Stimulated activated CD4-positive, alpha-beta T cell treated with anti-CD3 and anti-CD28 coated beads, Interleukin-2, amount 100 ng/mL, for 48 hours (primary cell): Measurements from ENCODE around the gene PEX1.
"Not testable (repeated sequence)": the region's sequence is repeated elsewhere in the genome, so short reads cannot be mapped to it uniquely, and the experiment has no call there.

Experiments
- DNase-seq, 2 donors: peaks; one replicate each; pipeline ENCODE4 v3.0.0-alpha.2; 2020

The PEX1 gene

DNA sequence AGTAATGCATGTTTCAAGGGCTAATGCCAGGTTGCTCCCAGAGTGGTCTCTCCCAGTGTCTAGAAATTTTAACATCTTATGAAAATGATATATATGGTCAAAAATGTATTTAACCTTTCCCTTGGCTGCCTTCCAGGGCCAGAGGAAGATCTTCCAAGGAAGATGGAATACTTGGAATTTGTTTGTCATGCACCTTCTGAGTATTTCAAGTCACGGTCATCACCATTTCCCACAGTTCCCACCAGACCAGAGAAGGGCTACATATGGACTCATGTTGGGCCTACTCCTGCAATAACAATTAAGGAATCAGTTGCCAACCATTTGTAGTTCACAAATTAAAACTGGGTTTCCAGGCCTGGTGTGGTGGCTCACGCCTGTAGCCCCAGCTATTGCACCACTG, 72.1 kb downstream of the PEX1 start:
- DNase-seq, result no peak

DNA sequence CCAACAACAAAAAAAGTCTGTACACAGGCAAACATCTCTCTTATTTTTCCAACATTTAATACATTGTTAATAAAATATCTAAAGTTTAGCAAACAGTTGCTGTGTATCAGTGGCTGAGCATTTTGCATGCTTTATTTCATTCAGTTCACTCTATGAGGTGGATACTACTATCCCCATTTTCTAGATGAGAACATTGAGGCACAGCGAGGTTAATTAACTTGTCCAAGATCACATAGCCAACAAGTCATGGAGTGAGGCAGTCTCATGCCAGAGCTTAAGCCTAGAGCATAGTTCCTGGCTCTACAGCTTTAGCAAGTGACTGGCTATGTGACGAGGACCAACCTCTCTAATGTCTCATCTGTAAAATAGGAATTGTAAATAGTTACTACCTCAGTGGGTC, 76.7 kb downstream of the PEX1 start:
- no peak for DNase-seq

DNA sequence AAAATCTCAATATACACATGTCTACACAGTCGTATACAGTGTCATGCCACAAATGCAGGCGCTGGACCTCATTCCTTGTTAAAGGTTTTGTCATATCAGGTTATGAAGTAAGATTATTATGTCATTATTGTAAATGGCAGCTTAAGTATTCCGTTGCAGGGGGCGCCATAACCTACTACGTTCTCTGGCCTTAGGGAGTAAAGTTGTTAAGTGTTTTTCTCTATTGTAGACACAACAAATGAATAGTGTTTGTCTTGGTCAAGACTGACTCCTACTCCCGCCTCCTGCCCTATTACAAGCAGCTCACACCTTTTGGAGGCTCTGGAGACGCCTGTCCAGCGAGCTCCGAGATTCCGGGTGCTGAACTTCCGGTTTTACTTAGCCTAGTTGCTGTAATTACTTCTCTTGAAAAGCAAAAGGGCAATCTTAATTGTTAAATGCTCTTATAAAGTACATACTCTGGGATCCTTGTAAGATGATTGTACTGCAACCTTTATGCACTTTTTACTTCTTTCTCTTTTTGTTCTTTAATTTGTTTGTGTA, 80.0 kb downstream of the PEX1 start:
- DNase-seq, result peak; percentile 35 to 39

DNA sequence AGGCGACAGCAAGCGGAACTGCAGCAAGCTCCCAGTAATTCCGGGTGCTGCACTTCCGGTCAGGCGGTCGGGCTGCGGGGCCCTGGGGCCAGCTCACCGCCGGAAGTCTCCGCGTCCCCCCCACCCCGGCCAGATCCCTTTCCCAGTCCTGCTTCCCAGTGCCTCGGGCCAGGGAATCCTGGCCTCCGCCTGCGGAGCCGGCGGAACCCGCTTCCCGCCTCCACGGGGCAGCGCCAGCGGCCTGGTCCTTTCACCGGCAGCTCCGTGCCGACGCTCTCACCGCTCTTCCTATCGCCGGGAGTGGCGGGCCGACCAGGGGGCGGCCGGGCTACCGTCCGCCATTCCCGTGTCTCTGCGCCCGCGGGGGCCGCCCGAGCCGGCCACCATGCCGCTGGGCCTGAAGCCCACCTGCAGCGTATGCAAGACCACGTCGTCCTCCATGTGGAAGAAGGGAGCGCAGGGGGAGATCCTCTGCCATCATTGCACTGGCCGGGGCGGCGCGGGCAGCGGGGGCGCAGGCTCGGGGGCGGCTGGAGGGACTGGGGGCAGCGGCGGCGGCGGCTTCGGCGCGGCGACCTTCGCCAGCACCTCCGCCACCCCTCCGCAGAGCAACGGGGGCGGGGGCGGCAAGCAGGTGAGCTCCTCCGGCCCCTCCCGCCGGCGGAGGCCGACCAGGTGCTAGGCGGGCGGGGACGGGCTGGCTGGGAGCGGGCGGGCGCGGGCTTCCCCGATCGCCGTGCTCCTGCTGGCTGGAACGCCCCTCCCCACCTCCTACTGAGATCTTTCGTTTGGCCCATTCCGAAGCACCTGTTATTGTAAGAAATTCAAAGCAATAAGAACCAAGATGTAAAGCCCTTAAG, 80.7 kb downstream of the PEX1 start, which contains the start of gene GATAD1:
Gene GATAD1 (plus strand): TSS at position 138 of the 860 bp plus-strand sequence. CDS start 248 bp downstream, at position 386.
- DNase-seq, result peak; percentile 75 to 81

DNA sequence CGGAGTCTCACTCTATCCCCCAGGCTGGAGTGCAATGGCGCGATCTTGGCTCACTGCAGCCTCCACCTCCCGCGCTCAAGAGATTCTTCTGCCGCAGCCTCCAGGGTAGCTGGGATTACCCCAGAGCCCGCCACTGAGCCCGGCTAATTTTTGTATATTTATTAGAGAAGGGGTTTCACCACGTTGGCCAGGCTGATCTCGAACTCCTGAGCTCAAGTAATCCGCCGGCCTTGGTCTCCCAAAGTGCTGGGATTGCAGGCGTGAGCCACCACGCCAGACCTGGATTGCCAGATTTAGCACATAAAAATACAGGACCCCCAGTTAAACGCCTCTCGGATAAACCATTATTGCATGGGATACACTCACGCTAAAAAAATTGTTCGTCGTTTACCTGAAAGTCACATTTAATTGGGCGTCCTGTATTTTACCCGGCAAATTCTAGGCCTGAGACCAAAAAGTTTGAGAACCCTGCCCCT, 81.4 kb downstream of the PEX1 start:
- no peak for DNase-seq

DNA sequence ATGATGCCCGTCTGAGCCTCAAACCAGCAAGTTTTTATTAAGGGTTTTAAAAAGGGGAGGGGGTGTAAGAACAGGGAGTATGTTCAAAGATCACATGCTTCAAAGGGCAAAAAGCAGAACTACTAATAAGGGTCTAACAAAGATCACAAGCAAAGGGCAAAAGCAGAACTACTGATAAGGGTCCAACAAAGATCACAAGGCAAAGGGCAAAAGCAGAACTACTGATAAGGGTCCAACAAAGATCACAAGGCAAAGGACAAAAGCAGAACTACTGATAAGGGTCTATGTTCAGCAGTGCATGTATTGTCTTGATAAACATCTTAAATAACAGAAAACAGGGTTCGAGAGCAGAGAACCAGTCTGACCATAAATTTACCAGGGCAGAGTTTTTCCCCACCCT, 85.6 kb downstream of the PEX1 start:
- not testable (repeated sequence) for DNase-seq

DNA sequence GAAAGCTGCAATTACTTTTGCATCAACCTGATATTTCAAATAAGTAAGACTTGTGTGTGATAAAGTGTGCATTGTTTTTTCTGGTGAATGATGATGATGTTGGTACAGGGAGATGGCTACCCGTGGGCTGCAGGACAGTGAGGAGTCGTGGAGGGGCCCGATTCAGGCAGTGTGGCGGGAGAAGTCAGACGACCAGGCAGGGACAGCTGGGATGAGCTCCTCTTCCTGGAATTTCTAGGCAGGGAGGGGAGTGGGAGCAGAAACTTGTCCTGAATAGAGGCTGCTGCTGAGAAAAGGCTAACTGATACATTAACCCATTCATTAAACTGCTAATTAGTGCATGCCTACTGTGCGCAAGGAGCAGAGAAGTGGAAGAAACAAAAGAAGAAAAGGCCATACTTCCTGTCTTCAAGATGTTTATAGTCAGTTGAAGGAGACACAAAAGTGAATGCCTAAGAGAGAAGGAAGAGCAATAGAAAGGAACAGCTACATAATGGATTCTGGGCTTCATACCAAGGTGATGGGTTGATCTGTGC, 90.3 kb downstream of the PEX1 start:
- no peak for DNase-seq
